Glutamatergic neuron (in vitro differentiated cells): ENCODE data around the gene ZNF584. TPM values are rescaled to one million over a fixed set of nuclear protein-coding genes. Genes with fewer than 3 reads are reported as not detected.

Experiments
- DNase-seq: peaks from one replicate; pipeline ENCODE4 v3.0.0; 2022
- H3K27ac Mint-ChIP-seq: one replicate; pipeline ENCODE4 v1.8.0; 2020; ENCODE audit warnings: mild to moderate bottlenecking, mixed read lengths, inconsistent platforms; ENCODE audit not compliant: unreplicated experiment
- H3K27me3 Mint-ChIP-seq: one replicate; pipeline ENCODE4 v1.8.0; 2020; ENCODE audit warnings: mild to moderate bottlenecking, moderate library complexity, mixed read lengths, inconsistent platforms; ENCODE audit not compliant: unreplicated experiment
- H3K36me3 Mint-ChIP-seq: one replicate; pipeline ENCODE4 v1.8.0; 2020; ENCODE audit warnings: mild to moderate bottlenecking, mixed read lengths, inconsistent platforms; ENCODE audit not compliant: unreplicated experiment
- H3K4me1 Mint-ChIP-seq: one replicate; pipeline ENCODE4 v1.8.0; 2020; ENCODE audit warnings: mild to moderate bottlenecking, low read depth, mixed read lengths, inconsistent platforms; ENCODE audit not compliant: unreplicated experiment
- H3K4me3 Mint-ChIP-seq: one replicate; pipeline ENCODE4 v1.8.0; 2020; ENCODE audit warnings: mild to moderate bottlenecking, mixed read lengths, inconsistent platforms; ENCODE audit not compliant: unreplicated experiment
- H3K9me3 Mint-ChIP-seq: one replicate; pipeline ENCODE4 v1.8.0; 2020; ENCODE audit warnings: mild to moderate bottlenecking, moderate library complexity, mixed read lengths, inconsistent platforms; ENCODE audit not compliant: unreplicated experiment
- long read RNA-seq: library from polyadenylated mRNA; unstranded; transcript quantifications from one replicate; pipeline ENCODE4 v2.0.0, GENCODE V29; 2020; ENCODE audit not compliant: unreplicated experiment
- total RNA-seq: library from RNA; stranded (reverse); fragmentation: NEBNext Ultra II Directional; extraction: Animal tissue kit (Norgen Biotek cat#: 25700); gene quantifications from one replicate; pipeline ENCODE4 v1.2.1, GENCODE V29; 2021; ENCODE audit not compliant: unreplicated experiment
- TF ChIP-seq, protein P1 (sequence below): fragments of 200-600 bp; sonication (generic); IDR thresholded peaks from one replicate; pipeline ENCODE4 v1.5.0; 2021; ENCODE audit not compliant: partially characterized antibody, unreplicated experiment

Gene ZNF584
- total RNA-seq, result 5.8 TPM
- long read RNA-seq, partial matches to known transcripts, result 0 of 2 reads
- long read RNA-seq, other reads (novel, unspliced or antisense), result 2 of 2 reads

DNA sequence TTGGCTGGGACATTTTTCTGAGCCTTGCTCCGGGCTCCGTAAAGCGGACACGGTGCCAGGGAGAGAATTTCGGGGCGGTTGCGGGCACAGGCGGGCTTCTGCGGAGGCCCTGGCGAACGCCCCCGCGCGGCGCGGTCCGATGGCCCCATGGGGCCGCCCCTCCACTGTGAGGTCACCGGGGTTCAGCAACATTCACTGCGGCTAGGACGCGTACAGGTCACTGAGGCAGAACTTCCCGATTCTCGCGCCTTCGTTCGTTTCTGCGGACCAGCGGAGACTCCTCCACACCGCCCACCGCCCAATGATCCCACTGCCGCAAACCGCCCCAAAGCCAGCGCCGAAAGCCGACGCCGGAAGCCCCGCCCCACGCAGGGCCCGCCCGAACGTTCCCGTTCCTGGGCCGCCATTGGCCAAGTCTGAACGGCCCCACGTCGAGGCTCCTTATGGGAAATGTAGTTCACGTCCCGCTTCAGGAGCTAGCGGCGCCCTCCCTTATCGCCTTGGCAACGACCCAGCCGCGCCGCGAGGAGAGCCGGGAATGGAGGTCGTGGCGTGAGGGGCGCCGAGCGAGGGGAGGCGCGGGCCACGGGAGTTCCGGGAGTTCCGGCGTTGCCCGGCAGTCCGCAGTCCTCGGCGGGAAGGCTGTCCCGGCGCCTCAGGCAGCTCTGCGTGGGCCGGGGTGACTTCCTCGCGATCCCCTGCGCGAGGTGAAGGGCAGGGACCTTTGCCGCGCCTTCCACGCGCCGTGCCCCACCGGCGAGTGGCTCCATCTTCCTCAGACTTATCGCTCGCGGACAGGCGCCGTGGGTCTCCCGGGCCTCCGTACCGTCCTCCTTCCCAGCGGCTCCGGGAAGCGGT lies at the start of gene ZNF584:
TSS of gene ZNF584 (plus strand) at position 498 of the 858 bp plus-strand sequence. CDS start 499 bp downstream, outside the sequence.
- peaks cover 14% of the 10 kb centered on the region for H3K27me3 Mint-ChIP-seq
- DNase-seq, result peak; percentile 98
- peaks cover 16% of the 10 kb centered on the region for H3K9me3 Mint-ChIP-seq
- H3K4me1 Mint-ChIP-seq, result peaks cover 11% of the 10 kb centered on the region
- no peaks in the 10 kb centered on the region for H3K36me3 Mint-ChIP-seq
- TF ChIP-seq, protein P1, sequence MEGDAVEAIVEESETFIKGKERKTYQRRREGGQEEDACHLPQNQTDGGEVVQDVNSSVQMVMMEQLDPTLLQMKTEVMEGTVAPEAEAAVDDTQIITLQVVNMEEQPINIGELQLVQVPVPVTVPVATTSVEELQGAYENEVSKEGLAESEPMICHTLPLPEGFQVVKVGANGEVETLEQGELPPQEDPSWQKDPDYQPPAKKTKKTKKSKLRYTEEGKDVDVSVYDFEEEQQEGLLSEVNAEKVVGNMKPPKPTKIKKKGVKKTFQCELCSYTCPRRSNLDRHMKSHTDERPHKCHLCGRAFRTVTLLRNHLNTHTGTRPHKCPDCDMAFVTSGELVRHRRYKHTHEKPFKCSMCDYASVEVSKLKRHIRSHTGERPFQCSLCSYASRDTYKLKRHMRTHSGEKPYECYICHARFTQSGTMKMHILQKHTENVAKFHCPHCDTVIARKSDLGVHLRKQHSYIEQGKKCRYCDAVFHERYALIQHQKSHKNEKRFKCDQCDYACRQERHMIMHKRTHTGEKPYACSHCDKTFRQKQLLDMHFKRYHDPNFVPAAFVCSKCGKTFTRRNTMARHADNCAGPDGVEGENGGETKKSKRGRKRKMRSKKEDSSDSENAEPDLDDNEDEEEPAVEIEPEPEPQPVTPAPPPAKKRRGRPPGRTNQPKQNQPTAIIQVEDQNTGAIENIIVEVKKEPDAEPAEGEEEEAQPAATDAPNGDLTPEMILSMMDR, result no peak
- peak within 1 kb of the TSS; percentile 90 for H3K4me3 Mint-ChIP-seq
- peak within 1 kb of the TSS; percentile 64 for H3K27ac Mint-ChIP-seq

DNA sequence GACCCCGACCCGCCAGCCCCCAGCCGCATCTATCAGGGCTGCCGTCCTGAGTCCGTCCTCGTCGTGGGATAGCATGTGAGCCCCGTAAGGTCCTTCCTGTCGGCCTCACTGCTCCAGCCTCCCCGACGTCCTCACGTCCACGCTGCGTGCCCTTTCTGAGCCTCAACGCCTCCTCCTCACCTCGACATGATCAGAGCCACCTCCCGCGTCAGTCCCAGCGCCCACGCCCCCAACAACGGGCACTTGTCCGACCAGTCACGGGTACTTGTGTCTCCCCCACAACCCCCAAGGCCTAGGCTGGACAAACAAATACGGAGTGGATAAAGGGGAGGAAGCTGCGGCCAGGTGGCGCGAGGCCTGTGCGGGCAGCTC lies 46.6 kb upstream of the ZNF584 start:
- Mint-ChIP-seq H3K36me3 (no peaks in the 10 kb centered on the region), H3K9me3 (peaks cover 14% of the 10 kb centered on the region), H3K4me1 (peaks cover 3% of the 10 kb centered on the region), H3K4me3 (peak overlapping the region; percentile 97), H3K27ac (peak overlapping the region; percentile 99), H3K27me3 (peaks cover 4% of the 10 kb centered on the region)
- TF ChIP-seq, protein P1, result no peak
- DNase-seq, result peak; percentile 63

DNA sequence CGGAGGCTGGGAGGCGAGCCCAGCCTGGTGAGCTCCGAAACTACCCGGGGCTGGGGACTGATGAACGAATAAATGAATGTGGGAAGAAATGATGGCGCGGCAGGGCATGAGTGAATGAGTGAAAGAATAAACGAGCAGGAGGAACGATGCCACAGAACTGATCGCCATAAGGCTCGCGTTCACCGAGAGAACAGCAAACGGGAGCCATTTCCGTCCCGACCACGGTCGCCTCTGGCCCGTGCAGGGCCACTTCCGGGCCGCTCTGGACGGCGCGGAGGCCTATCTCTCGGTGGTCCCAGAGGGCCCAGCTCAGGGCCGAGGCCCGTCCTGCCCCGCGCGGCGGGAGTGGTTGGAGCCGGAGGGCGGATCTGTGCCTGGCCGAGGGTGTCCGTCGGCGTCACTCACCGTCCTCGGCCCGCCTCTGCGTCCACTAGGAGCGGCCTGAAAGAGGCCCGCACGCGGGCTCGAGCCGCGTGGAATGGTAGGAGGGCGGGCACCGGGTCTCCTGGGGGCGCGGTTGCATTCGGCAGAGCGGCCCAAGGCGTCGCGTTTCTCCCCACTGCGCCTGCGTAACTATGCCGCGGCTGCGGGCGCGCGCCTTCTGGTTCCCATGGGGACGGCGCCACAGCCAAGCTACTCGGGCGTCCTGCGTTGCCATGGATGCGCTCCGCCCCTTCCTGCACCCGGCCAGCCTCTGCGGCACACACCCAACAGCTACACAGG lies 46.0 kb upstream of the ZNF584 start, which contains the start of gene ZNF497:
TSS of gene ZNF497 (minus strand) at position 480 of the 723 bp plus-strand sequence. CDS start 5,116 bp downstream, outside the sequence.
- Mint-ChIP-seq H3K27ac (peak within 1 kb of the TSS; percentile 99), H3K4me3 (peak within 1 kb of the TSS; percentile 97), H3K27me3 (peaks cover 4% of the 10 kb centered on the region), H3K9me3 (peaks cover 14% of the 10 kb centered on the region), H3K4me1 (peaks cover 3% of the 10 kb centered on the region), H3K36me3 (no peaks in the 10 kb centered on the region)
- peak; percentile 95 for DNase-seq
- TF ChIP-seq, protein P1, result no peak

DNA sequence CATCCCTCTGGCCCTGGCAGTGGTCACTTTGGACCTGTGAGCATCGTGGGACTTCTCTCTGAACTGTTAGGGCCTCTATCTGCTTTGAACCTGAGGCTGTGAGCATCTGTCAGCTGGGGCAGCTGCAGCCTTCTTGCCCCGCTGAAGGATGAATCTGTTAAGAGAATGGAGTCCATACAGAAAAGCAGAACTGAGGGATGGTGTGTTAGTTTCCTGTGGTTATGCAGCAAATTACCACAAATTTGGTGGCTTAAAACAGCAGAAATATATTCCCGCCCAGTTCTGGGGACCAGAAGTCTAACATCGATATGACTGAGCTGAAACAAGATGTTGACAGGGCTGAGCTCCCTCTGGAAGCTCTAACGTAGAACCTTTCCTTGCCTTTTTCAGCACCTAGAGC lies 44.3 kb upstream of the ZNF584 start:
- Mint-ChIP-seq H3K27me3 (peaks cover 4% of the 10 kb centered on the region), H3K27ac (no peak overlapping the region), H3K9me3 (peaks cover 14% of the 10 kb centered on the region), H3K36me3 (no peaks in the 10 kb centered on the region), H3K4me1 (peaks cover 3% of the 10 kb centered on the region), H3K4me3 (no peak overlapping the region)
- TF ChIP-seq, protein P1, result no peak
- DNase-seq, result no peak
